Uterus (tissue), 4 donors: ENCODE data around the gene ARSG. TPM values are rescaled to one million over a fixed set of nuclear protein-coding genes. Genes with fewer than 3 reads are reported as not detected.

Source experiments
- DNase-seq, 2 donors: peaks; one replicate each; pipeline ENCODE4 v3.0.0-alpha.2; 2019 to 2020
- H3K27ac ChIP-seq, 2 donors: fragments of 200-600 bp; sonication (generic); 1 replicate in 1 of 2; 2 replicates in 1 of 2; pipeline ENCODE4 v1.5.1; 2016 to 2018
- H3K27me3 ChIP-seq, 2 donors: fragments of 200-600 bp; sonication (generic); one replicate each; pipeline ENCODE4 v1.5.1; 2018 to 2019; ENCODE audit warnings: control low read depth in 1 of 2
- H3K36me3 ChIP-seq, 2 donors: fragments of 200-600 bp; sonication (generic); one replicate each; pipeline ENCODE4 v1.5.1; 2019; ENCODE audit warnings: control low read depth in 1 of 2
- H3K4me1 ChIP-seq, 2 donors: fragments of 200-600 bp; sonication (generic); one replicate each; pipeline ENCODE4 v1.5.1; 2018 to 2019; ENCODE audit warnings: control low read depth in 1 of 2
- H3K4me3 ChIP-seq, 2 donors: fragments of 200-600 bp; sonication (generic); 1 replicate in 1 of 2; 2 replicates in 1 of 2; pipeline ENCODE4 v1.5.1; 2018 to 2019; ENCODE audit warnings: mild to moderate bottlenecking in 1 of 2
- H3K9me3 ChIP-seq, 2 donors: fragments of 200-600 bp; sonication (generic); one replicate each; pipeline ENCODE4 v1.5.1; 2019; ENCODE audit warnings: control low read depth in 1 of 2
- CTCF ChIP-seq, 4 experiments: fragments of 200-600 bp in 2 of 4; fragments of 450-650 bp in 2 of 4; sonication (generic) in 2 of 4; IDR thresholded peaks; one replicate each; pipeline ENCODE4 v1.5.1; 2016 to 2019; ENCODE audit warnings: antibody characterized with exemption in 4 of 4, mild to moderate bottlenecking in 2 of 4, moderate library complexity in 1 of 4
- POLR2A ChIP-seq, 2 donors: fragments of 450-650 bp; IDR thresholded peaks; one replicate each; pipeline ENCODE4 v1.6.1; 2016; ENCODE audit warnings: antibody characterized with exemption in 2 of 2, mild to moderate bottlenecking in 1 of 2, moderate library complexity in 1 of 2
- intact Hi-C: fragments of 100-400 bp; cut with DNase I; formaldehyde crosslinking; loops from one replicate; pipeline ENCODE4 v1.15.1; 2023; ENCODE audit warnings: low total_unique reads
- total RNA-seq, 4 donors: library from RNA; depleted of rRNA in 3 of 4; stranded (reverse); fragments of >200 nt in 3 of 4; gene quantifications; one replicate each; pipeline versions ENCODE4 v1.1.0 to v1.2.4, GENCODE V29; 2014 to 2023
- donor health status: DM: yes; HTN: yes; CAD: no.

The ARSG gene
- total RNA-seq, 4 donors from 2014 or later = 0.59 to 6.4 (median 5.7) TPM

GRCh38 chr17:68289473-68289872, 1.8 kb upstream of the ARSG start:
- no peak for DNase-seq
- H3K36me3 ChIP-seq = no peaks in the 10 kb centered on the region
- no peak overlapping the region for H3K27ac ChIP-seq
- H3K4me1 ChIP-seq = peaks cover 0 to 16% of the 10 kb centered on the region in 2 donors
- no peaks in the 10 kb centered on the region for H3K9me3 ChIP-seq
- intact Hi-C loops = no loop called here
- TF ChIP-seq POLR2A (IDR thresholded peaks at IDR 0.05) (no peak), CTCF (IDR thresholded peaks at IDR 0.05) (no peak)
- no peaks in the 10 kb centered on the region for H3K27me3 ChIP-seq
- H3K4me3 ChIP-seq = no peak overlapping the region

GRCh38 chr17:68289936-68290267, 1.4 kb upstream of the ARSG start:
- no peaks in the 10 kb centered on the region for H3K36me3 ChIP-seq
- H3K4me1 ChIP-seq = peaks cover 0 to 16% of the 10 kb centered on the region in 2 donors
- no peak overlapping the region for H3K27ac ChIP-seq
- H3K4me3 ChIP-seq = peak overlapping the region in 1 of 2 donors; percentile 65
- TF ChIP-seq CTCF (IDR thresholded peaks at IDR 0.05) = no peak
- no peak for TF ChIP-seq POLR2A (IDR thresholded peaks at IDR 0.05)
- no peaks in the 10 kb centered on the region for H3K9me3 ChIP-seq
- no peak for DNase-seq
- intact Hi-C loops = no loop called here
- no peaks in the 10 kb centered on the region for H3K27me3 ChIP-seq

GRCh38 chr17:68290268-68290954, 884 bp upstream of the ARSG start:
- Histone ChIP-seq H3K4me1 (peaks cover 0 to 16% of the 10 kb centered on the region in 2 donors), H3K36me3 (no peaks in the 10 kb centered on the region), H3K9me3 (no peaks in the 10 kb centered on the region), H3K27ac (no peak overlapping the region), H3K4me3 (peak overlapping the region; percentile 33 to 65), H3K27me3 (no peaks in the 10 kb centered on the region)
- intact Hi-C loops = no loop called here
- DNase-seq = no peak
- TF ChIP-seq CTCF (IDR thresholded peaks at IDR 0.05) = no peak
- TF ChIP-seq POLR2A (IDR thresholded peaks at IDR 0.05) = no peak

GRCh38 chr17:68291836-68292688, 767 bp downstream of the ARSG start:
- no peaks in the 10 kb centered on the region for H3K36me3 ChIP-seq
- peak overlapping the region; percentile 33 to 65 for H3K4me3 ChIP-seq
- intact Hi-C loops = no loop called here
- TF ChIP-seq CTCF (IDR thresholded peaks at IDR 0.05) (no peak), POLR2A (IDR thresholded peaks at IDR 0.05) (peak in 1 of 2 donors; percentile 31)
- no peaks in the 10 kb centered on the region for H3K9me3 ChIP-seq
- peak overlapping the region; percentile 29 to 51 for H3K27ac ChIP-seq
- DNase-seq = peak; percentile 28 to 54
- H3K4me1 ChIP-seq = peaks cover 0 to 16% of the 10 kb centered on the region in 2 donors
- H3K27me3 ChIP-seq = no peaks in the 10 kb centered on the region

- Histone ChIP-seq H3K9me3 (no peaks in the 10 kb centered on the region), H3K4me1 (peaks cover 0 to 16% of the 10 kb centered on the region in 2 donors), H3K27ac (no peak overlapping the region), H3K4me3 (no peak overlapping the region), H3K36me3 (no peaks in the 10 kb centered on the region), H3K27me3 (no peaks in the 10 kb centered on the region)
- intact Hi-C loops = no loop called here
- DNase-seq = no peak
- TF ChIP-seq CTCF (IDR thresholded peaks at IDR 0.05) = no peak
- TF ChIP-seq POLR2A (IDR thresholded peaks at IDR 0.05) = no peak
Measured at GRCh38 chr17:68292689-68293040, 1.4 kb downstream of the ARSG start.
